ENCODE measurements around the gene LSM3.
"Not testable (repeated sequence)": the region's sequence is repeated elsewhere in the genome, so short reads cannot be mapped to it uniquely, and the experiment has no call there.

LSM3 gene

DNA sequence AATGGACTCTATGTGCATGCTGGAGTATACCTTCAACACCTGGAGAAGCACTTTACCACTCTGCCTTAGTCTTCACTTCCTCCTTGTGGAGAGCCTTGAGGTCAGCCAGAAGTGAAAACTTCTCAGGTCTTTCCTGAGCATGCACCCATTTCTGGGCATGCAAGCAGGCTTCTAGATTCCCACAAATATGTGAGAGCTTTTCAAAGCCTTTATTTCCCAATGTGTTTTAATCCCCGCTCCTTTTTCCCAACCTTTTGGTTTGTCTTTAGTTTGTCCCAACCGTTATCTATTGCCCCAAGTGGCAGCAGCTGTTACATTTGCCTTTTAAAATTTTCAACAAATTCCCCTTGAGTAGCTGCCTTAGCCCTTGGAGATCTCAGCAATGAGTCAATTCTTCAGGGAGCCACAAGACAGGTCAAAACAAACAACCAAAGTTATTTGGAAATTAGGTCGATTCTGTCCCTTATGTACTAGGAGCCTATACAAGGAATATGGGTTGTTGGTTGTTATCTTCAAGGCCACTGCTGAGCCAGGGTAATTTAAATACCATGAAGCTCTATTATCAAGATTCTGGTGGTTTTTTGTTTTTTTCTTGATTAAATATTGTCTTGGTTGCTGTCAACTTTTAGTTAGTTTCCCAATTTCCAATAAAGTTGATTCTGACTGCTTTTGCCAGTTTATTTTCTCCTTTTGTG, 44.4 kb downstream of the LSM3 start:
- no peak for DNase-seq (ENCODE audit: low read depth)

GRCh38 chr3:14223595-14223994, 45.0 kb downstream of the LSM3 start:
- no peak for DNase-seq (ENCODE audit: low read depth)

GRCh38 chr3:14224895-14225294, 46.3 kb downstream of the LSM3 start:
- no peak for DNase-seq (ENCODE audit: low read depth)

GRCh38 chr3:14225421-14225820, 46.8 kb downstream of the LSM3 start:
- DNase-seq (ENCODE audit: low read depth) = no peak

DNA sequence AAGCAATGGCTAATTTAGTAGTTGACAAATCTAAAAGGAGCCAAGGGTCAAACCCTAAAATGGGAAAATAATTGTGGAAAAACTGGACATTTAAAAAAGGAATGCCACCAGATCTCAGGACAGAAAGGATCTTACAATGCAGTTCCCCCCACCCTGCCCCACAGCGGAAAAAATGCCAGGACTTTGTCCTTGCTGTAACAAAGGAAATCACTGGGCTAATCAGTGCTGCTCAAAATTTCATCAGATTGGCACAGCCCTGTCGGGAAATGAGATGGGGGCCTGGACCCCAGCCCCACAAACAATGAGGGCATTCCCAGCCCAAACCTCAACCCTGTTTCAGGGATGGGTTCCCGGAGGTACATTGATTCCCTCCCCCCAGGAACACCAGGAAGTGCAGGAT, 47.7 kb downstream of the LSM3 start:
- not testable (repeated sequence) for DNase-seq (ENCODE audit: low read depth)

DNA sequence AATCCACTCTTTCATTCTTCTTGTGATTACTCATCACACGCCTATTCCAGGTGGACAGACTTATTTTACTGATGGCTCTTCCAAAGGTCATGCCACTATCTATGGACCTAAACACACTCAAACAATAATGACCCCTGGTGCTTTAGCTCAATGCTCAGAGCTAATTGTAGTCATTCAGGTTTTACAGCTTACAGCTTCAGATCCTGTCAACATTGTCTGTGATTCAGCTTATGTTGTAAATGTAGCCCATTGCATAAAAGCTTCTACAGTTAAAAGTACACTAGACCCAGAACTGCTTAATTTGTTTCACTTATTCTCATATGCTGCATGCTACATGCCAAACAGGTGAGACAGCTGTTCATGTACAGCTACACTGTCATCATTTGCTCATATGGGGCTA, 49.2 kb downstream of the LSM3 start:
- DNase-seq (ENCODE audit: low read depth) = no peak

GRCh38 chr3:14228681-14229470, 50.3 kb downstream of the LSM3 start:
- no peak for DNase-seq (ENCODE audit: low read depth)

DNA sequence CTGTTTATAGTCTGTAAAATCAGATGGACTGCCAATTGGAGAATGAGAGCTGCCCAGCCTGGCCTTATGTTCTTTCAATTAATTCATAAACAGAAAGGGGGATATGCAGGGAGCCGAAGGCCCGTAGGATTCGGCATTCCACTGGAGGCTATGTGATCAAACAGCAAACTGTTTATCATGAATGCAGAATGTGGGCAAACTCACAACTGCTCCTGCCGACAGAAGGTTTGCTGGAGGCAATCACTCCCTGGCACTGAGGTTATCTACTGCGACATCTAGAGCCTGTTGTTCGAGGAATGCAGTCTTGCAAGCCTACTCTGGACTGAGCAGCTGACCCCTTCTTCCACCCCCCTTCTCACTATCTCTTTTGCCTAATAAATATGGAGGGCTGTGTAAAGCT, 51.1 kb downstream of the LSM3 start:
- not testable (repeated sequence) for DNase-seq (ENCODE audit: low read depth)

GRCh38 chr3:14230729-14231128, 52.1 kb downstream of the LSM3 start:
- no peak for DNase-seq (ENCODE audit: low read depth)

DNA sequence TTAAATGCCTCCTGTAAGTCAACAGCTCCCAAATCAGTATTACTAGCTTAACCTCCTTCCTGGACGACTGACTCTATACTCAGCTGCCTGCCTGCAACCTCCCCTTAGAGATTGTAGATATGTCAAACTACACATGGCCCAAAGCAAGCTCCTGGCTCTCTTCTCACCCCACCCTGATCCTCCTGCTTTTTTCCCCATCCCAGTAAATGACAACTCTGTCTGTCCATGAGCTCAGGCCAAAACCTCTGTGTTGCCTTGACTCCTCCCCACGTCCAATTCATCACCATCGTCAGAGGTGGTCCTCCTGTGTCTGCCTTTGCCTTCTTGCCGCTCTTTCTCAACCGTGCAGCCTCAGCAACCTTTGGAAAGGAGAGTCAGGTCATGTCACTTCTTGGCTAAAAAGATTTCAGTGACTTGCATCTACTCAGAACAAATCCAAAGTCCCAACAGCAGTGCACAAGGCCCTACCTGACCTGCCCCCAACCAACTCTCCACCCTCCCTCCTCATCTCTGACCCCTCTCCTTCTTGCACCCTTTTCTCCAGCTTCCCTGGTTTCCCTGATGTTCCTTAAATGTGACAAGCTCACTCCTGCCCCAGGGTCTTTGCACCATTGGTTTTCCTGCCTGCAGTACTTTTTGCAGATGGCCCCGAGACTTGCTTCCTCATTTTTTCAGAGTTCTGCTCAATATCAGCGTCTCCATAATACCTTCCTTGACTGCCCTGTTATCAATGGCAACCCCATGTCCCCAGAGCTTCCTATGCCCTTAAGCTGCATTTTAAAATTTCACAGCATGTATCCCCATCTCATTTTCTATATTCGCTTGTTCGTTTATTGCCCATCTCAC, 52.8 kb downstream of the LSM3 start:
- DNase-seq (ENCODE audit: low read depth) = no peak

DNA sequence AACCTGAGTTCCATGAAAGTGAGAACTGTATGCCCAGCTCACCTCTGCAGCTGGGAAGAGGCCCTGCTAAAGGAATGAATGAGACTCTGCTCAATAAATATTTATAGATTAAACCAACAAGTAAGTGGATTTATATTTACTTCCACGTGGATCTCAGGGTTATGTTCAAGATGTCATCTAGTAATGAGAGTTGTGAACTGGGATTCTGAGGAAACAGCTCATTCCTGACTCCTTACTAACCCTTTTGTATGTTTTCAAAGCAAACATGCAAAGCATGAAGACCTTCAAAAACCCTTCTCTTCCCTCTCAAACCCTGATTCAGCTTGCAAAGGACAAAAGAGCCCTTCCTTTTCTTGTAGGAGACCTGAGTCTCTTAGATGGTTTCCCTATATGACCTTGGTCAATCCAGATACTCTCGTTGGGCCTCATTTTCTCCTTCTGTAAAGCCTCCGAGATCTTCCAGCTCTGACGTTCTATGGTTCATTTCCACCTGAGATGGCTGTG, 53.4 kb downstream of the LSM3 start:
- no peak for DNase-seq (ENCODE audit: low read depth)

DNA sequence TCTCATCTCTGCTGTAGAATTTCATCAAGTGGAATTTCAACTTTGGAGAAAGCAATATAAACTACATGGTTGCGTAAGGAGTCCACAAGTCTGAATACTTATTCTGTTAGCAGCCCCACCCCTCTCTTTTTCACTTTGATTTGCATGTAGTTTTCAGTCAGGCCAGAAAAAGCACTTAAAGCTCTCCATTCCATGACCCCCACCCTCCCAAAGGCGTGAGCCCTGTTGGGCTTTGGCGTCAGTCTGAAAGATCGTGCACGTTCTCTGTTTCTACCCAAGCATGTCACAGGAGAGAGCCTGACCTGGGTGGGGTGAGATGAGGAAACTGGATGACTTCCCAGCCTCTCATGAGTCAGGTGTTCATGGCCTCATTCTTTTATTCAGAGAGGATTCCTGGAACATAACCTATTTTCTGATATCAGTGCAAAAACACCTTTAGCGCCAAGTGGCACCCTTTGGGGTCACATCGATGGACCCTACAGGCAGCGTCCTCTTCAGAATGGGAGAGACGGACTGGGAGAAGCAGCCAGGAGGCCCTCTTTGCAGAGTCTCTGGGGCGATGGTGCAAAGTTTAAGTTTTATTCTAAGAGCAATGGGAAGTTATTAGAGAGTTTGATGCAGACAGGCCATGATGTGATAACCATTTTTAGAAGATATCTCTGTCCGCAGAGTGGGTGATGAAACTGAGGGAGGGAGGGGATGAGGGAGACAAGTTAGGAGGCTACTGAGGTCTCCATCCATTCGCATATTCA, 55.8 kb downstream of the LSM3 start:
- DNase-seq (ENCODE audit: low read depth) = no peak

GRCh38 chr3:14235003-14235911, 56.6 kb downstream of the LSM3 start:
- DNase-seq (ENCODE audit: low read depth) = no peak

DNA sequence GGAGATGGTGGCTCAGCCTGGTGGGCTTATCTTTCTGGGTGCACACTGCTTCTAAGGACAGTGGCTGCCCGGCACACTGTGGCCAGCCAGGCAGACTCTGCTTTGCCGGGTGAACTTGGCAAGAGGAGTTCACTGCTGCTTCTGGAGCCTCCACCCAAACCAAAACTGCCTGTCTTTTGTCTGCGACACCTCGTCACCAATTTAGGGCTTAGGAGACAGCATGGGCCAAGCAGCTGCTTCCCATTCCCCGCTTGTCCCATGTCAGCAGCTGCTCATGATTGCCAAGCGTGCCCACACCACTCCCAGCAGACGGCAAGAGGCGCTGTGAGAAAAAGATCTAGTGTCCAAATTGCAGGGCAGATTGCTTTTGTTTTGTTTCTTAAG, 57.3 kb downstream of the LSM3 start:
- no peak for DNase-seq (ENCODE audit: low read depth)

DNA sequence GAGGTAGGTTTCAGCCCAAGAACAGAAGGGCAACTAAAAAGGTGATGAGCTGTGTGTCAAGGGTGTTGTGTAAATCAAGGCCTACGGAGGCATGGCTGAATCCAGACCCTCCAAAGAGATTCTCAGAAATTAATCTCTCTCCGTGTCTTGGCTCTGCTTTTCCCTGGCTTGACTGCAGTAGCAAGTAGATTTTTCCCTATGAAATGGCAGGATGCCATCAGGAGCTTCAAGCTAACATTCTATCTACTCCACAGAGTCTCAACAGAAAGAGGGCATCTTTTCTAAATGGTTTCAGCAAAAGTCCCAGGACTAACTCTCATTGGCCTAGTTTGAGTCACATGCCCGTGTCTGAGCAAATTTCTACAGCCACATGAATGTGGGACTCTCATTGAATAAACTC, 58.3 kb downstream of the LSM3 start:
- no peak for DNase-seq (ENCODE audit: low read depth)

GRCh38 chr3:14237457-14237856, 58.8 kb downstream of the LSM3 start:
- DNase-seq (ENCODE audit: low read depth) = no peak

- DNase-seq (ENCODE audit: low read depth) = no peak
These were observed 59.7 kb downstream of the LSM3 start for GRCh38 chr3:14238356-14238755.

DNA sequence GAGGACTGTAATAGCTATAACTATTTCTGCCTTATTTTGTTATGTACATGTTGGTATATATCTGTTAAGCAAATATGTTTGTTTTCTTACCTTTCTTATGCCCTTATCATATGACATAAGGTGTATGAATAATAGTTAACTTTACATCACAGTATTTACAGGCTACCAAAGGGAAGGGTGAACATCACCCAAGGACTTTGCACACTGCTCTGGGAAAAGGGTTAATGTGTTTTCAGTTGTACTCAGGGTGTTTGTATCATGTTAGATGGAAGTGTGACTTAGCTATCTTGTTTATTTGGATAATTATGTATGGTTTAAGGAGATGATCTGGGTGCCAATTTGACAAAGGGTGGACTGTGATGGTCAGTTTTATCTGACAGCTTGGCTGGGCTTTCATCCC, 60.3 kb downstream of the LSM3 start:
- DNase-seq (ENCODE audit: low read depth) = no peak

DNA sequence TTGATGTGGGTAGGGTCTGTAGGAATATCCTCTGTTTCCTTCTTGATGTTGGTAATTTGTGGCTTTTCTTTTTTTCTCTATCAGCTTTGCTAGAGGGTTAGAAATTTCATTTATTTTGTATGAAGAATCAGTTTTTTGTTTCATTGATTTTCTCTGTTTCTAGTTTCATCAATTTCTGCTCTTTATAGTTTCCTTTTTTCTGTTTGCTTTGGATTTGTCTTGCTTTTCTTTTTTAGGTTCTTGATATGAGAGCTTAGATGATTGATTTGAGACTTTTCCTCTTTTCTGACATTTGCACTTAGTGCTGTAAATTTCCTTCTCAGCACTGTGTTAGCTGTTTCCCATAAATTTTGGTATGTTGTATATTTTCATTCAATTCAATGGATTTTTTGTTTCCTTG, 61.3 kb downstream of the LSM3 start:
- DNase-seq (ENCODE audit: low read depth) = no peak

- no peak for DNase-seq (ENCODE audit: low read depth)
These were observed 61.7 kb downstream of the LSM3 start for GRCh38 chr3:14240366-14240765.

DNA sequence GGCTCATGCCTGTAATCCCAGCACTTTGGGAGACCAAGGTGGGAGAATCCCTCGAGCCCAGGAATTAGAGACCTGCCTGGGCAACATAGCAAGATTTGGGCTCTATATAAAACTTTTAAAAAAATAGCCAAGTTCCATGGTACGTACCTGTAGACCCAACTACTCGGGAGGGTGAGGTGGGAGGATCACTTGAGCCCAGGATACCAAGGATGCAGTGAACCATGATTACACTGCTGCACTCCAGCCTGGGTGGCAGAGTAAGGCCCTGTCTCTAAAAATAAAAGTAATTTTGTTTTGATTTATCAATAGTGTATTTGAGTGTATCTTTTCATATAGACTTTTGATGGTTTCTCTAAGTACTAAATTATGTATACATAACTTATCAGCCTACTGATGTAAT, 63.1 kb downstream of the LSM3 start:
- no peak for DNase-seq (ENCODE audit: low read depth)

Data from non-pigmented ciliary epithelial cell (primary cell).